Duodenal mucosa (tissue), 2 donors: ENCODE data around the gene COL20A1.

ENCODE experiments used
- H3K27ac ChIP-seq: one replicate; pipeline ENCODE4 v1.7.0; 2013; ENCODE audit warnings: low read depth, low read length
- H3K27me3 ChIP-seq, 2 donors: one replicate each; pipeline ENCODE4 v1.7.0; 2013; ENCODE audit warnings: low read length in 2 of 2, control low read depth in 1 of 2; ENCODE audit not compliant: insufficient read depth in 2 of 2, control insufficient read depth in 1 of 2
- H3K36me3 ChIP-seq, 2 donors: one replicate each; pipeline ENCODE4 v1.7.0; 2013; ENCODE audit warnings: low read length in 2 of 2, control low read depth in 1 of 2; ENCODE audit not compliant: insufficient read depth in 2 of 2, control insufficient read depth in 1 of 2
- H3K4me1 ChIP-seq, 2 donors: one replicate each; pipeline ENCODE4 v1.7.0; 2013; ENCODE audit warnings: low read length in 2 of 2, control low read depth in 1 of 2; ENCODE audit not compliant: insufficient read depth in 2 of 2, control insufficient read depth in 1 of 2
- H3K4me3 ChIP-seq, 2 donors: one replicate each; pipeline ENCODE4 v1.7.0; 2013; ENCODE audit warnings: low read length in 2 of 2, low read depth in 1 of 2
- H3K9ac ChIP-seq, 2 donors: one replicate each; pipeline ENCODE4 v1.7.0; 2013; ENCODE audit warnings: low read length in 2 of 2, low read depth in 1 of 2
- H3K9me3 ChIP-seq, 2 donors: one replicate each; pipeline ENCODE4 v1.7.0; 2013; ENCODE audit warnings: low read length in 2 of 2, control low read depth in 1 of 2; ENCODE audit not compliant: control insufficient read depth in 1 of 2

Gene COL20A1

DNA sequence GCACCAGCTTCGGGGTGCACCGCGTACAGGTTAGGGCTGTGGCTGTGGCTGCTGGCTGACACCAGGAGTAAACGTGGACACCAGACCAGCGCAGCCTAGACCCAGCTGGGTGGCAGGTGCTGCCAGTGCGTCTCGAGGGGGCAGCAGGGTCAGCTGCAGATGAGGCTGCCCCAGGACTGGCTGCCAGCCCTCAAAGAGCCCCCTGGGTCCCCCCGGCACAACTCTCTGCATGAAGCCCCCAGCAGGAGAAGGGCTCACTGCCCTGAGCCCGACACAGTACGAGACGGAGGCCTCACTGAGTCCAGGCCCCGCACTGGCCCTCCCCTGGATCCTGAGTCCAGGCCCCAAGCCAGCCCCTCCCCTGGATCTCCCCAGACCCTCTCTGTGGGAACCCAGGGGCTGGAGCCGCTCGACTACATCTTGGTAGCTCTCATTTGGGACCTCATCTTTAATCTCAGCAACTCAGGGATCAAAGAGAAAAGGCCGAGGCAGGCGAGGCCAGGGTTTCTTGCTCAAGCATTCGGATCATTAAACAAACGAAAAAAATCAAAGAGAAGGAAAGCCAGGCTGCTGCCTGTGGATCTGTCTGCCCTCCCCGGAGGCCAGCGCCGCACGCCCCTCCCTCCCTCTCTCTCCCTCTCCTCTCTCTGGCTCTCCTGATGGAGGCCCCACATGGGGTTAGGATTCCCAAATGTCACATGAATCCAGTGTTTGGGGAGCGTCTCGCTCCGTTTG, 31.8 kb upstream of the COL20A1 start:
- Histone ChIP-seq H3K27ac (no peak overlapping the region), H3K4me1 (no peaks in the 10 kb centered on the region), H3K9me3 (no peaks in the 10 kb centered on the region), H3K9ac (no peak overlapping the region), H3K36me3 (no peaks in the 10 kb centered on the region), H3K27me3 (peaks cover 12 to 28% of the 10 kb centered on the region in 2 donors), H3K4me3 (no peak overlapping the region)

DNA sequence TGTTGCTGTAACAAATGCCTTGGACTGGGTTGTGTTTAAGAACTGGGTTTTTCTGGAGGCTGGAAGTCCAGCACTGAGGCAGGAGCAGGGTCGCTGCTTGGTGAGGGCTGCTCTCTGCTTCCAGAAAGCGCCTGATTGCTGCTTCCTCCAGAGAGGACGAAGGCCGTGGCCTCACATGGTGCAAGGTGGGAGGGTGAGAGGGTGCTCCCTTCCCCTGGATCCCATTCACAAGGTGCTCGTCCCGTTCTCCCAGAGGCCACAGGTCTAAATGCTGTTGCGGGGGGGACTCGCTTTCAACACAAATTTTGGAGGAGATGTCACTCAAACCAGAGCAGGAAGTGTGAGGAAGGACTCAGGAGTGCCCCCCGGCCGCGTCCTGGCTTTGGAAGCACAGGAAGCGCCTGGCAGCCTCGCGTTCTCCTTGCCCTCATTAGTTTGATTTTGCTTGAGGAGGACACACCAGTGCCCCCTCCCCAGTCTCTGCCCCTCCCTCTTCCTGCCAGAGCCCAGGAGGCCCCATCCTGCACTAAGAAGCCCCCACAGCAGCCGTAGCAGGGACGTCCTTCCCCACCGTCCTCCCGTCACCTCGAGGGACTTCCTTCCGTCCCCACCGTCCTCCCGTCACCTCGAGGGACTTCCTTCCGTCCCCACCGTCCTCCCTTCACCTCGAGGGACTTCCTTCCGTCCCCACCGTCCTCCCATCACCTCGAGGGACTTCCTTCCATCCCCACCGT, 31.0 kb upstream of the COL20A1 start:
- Histone ChIP-seq H3K4me1 (no peaks in the 10 kb centered on the region), H3K27me3 (peaks cover 9 to 20% of the 10 kb centered on the region in 2 donors), H3K36me3 (no peaks in the 10 kb centered on the region), H3K9ac (no peak overlapping the region), H3K4me3 (no peak overlapping the region), H3K9me3 (no peaks in the 10 kb centered on the region), H3K27ac (no peak overlapping the region)

DNA sequence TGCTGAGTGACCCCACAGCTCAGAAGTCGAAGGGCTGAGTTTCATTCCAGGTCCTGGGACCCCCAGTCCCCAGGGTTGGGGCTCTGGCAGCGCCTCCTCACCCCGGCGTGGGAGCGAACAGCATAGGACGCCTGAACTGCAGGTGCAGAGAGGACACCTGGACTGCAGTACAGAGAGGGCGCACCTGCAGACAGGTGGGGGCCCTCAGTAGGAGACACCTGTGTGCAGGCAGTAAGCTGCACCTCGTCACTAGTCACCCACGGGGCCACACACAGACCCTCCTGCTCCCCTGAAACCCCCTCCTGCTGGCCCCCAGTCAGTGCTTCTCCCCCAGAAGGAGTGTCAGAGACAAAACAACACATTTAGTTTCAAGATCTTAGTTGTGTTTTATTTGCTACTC, 30.1 kb upstream of the COL20A1 start:
- Histone ChIP-seq H3K27ac (no peak overlapping the region), H3K9ac (no peak overlapping the region), H3K36me3 (no peaks in the 10 kb centered on the region), H3K27me3 (peaks cover 7 to 15% of the 10 kb centered on the region in 2 donors), H3K9me3 (no peaks in the 10 kb centered on the region), H3K4me1 (no peaks in the 10 kb centered on the region), H3K4me3 (no peak overlapping the region)

DNA sequence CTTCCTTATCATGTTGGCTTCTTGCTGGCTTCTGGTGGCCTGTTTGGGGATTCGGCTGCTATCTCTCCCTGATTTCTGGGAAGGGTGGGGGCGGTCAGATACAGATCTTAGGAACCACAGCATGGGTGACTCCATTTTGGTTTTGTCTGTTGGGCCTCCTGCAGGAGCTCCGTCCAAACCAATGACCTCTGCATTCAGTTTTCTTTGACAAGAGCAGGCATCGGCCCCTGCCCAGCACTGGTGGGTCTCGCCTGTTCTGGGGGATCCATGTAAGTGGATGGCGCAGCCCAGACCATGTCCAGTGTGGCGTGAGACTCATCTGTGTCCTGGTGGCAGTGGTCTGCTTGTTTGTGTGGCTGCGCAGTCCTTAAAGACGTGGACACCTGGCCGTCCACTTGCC, 29.0 kb upstream of the COL20A1 start:
- Histone ChIP-seq H3K4me1 (no peaks in the 10 kb centered on the region), H3K36me3 (no peaks in the 10 kb centered on the region), H3K9me3 (no peaks in the 10 kb centered on the region), H3K9ac (no peak overlapping the region), H3K27me3 (peaks cover 7 to 13% of the 10 kb centered on the region in 2 donors), H3K4me3 (no peak overlapping the region), H3K27ac (no peak overlapping the region)

DNA sequence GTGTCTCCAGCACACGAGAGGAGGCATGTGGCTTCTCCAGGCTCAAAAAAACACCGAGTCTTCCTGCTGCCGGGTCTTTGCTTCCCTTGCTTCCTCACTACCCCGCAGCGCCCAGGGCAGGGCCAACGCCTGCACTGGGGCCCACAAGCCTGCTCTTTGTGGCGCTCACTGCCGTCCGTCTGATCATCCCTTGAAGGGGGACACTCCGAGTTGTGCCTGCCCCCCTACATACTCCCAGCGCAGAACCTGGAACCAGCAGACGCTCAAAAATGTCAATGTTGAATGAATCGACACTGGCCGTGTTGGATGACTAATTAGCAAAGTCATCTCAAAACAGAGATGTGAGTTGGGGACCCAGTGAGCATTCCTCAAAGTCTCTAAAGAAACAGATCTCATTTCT, 28.5 kb upstream of the COL20A1 start:
- H3K9ac ChIP-seq = no peak overlapping the region
- H3K4me1 ChIP-seq = no peaks in the 10 kb centered on the region
- H3K27me3 ChIP-seq = peaks cover 7 to 8% of the 10 kb centered on the region in 2 donors
- no peak overlapping the region for H3K4me3 ChIP-seq
- H3K36me3 ChIP-seq = no peaks in the 10 kb centered on the region
- no peaks in the 10 kb centered on the region for H3K9me3 ChIP-seq
- H3K27ac ChIP-seq = no peak overlapping the region

DNA sequence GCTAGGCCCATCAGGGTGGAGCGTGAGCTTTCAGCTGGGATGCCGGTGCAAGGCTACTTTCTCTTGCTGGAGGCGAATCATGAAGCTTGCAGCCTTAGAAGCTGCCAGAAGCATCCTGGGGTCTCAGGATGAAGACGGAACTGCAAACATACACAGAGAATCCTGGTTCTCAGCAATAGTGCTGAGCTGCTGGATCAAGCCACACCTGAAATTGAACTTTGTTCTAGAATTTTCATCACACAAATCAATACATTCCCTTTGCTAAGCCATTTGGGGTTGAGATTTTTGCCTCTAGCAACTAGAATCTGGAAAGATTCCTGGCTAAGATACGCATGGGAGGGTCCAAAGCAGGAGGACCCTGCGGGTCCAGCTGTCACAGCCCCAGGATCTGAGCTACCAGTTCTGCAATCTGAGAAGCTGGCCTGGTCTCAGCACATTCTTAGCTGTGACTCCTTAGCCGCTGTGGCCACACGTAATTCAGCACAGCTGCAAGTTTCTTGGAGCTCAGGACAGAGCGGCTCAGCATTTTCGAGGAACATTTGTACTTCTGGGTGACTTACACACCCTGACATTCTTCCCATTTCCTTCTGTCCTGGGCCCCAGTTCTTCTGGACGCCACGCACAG, 27.0 kb upstream of the COL20A1 start:
- Histone ChIP-seq H3K36me3 (no peaks in the 10 kb centered on the region), H3K4me3 (no peak overlapping the region), H3K27ac (no peak overlapping the region), H3K9ac (no peak overlapping the region), H3K4me1 (no peaks in the 10 kb centered on the region), H3K9me3 (no peaks in the 10 kb centered on the region), H3K27me3 (peaks cover 7% of the 10 kb centered on the region in 2 donors)

DNA sequence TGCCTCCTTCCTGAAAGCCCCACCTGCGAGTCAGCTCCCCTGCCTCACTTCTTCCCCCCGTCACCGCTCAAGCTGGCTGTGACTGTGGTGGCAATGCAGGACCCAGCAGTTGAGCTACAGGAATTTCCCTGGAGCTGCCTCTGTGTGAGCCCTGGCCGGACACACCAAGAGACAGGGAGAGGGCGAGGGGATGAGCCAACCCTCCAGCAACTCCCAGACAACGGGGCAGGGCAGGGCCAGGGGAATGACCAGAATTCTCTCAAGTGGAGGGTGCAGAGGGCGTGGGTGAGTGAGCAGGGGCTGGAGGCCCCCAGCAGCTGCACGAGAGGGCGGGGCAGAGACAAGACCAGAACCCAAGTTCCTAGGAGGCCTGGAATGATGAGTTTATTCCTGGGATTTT, 25.3 kb upstream of the COL20A1 start:
- H3K4me3 ChIP-seq = no peak overlapping the region
- H3K36me3 ChIP-seq = no peaks in the 10 kb centered on the region
- H3K27ac ChIP-seq = no peak overlapping the region
- H3K9me3 ChIP-seq = no peaks in the 10 kb centered on the region
- peaks cover 4 to 7% of the 10 kb centered on the region in 2 donors for H3K27me3 ChIP-seq
- peaks cover 0 to 5% of the 10 kb centered on the region in 2 donors for H3K4me1 ChIP-seq
- H3K9ac ChIP-seq = no peak overlapping the region

DNA sequence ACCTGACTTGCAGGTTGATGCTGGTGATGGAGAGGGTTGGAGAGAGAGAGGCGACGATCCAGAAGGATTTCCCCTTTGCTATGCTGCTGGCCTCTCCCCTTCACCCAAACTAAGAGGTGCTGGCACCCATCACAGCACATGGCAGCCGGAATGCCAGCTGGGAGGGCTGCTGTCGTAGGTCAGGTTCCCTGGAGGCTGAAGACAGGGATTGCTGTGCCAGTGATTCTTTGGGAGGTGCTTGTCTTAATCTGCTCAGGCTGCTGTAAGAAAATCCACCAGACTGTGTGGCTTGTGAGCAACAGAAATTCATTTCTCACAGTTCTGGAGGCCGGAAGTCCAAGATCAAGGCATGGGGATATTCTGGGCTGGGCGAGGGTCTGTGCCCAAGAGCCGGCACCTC, 24.7 kb upstream of the COL20A1 start:
- Histone ChIP-seq H3K27me3 (peaks cover 4 to 7% of the 10 kb centered on the region in 2 donors), H3K4me1 (peaks cover 0 to 7% of the 10 kb centered on the region in 2 donors), H3K9me3 (no peaks in the 10 kb centered on the region), H3K27ac (no peak overlapping the region), H3K36me3 (no peaks in the 10 kb centered on the region), H3K4me3 (no peak overlapping the region), H3K9ac (no peak overlapping the region)

DNA sequence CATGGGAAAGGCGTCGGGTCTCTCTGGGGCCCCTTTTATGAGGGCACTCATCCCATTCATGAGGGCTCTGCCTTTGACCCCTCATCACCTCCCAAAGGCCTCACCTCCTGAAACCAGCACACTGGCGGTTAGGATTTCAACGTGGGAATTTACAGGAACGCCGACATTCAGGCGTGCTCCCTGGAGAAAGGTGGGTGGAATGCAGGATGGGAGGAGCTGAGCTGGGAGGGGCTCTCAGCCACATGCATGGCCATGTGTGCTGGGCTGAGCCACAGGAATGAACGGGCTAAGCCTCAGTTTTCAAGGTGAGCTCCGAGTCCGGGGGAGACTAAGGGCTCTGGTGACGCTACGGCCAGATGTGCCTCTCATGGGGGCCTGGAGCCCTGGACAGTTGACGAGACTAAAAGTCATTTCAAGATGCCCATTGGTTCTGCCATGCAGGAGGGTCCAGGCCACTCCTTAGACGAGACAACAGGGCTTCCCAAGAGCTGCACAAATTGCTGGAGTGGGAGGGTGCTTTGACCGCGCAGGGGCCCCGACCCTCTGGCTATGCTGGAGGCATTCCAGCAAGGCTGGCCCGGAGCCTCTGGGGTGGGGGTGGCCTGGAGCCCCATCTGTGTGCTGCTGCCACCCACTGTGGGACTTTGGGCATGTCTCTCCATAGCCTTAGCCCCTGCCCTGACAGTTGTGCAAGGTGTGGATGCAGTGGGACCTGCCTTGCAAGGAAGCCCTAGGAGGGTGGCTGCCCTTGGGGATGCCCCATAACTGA, 24.1 kb upstream of the COL20A1 start:
- no peaks in the 10 kb centered on the region for H3K36me3 ChIP-seq
- peaks cover 6 to 13% of the 10 kb centered on the region in 2 donors for H3K4me1 ChIP-seq
- H3K9me3 ChIP-seq = no peaks in the 10 kb centered on the region
- no peak overlapping the region for H3K9ac ChIP-seq
- no peak overlapping the region for H3K27ac ChIP-seq
- no peak overlapping the region for H3K4me3 ChIP-seq
- H3K27me3 ChIP-seq = peaks cover 4 to 7% of the 10 kb centered on the region in 2 donors
